GM12878 (cell line): ENCODE data around the gene ARMC9.

Experiments
- CEBPB ChIP-seq, 2 experiments: fragments of 150-350 bp in 1 of 2; IDR thresholded peaks; 2 replicates each; pipeline ENCODE4 v1.6.1; 2012 to 2014; ENCODE audit warnings: low read depth in 2 of 2, low read length in 2 of 2, borderline replicate concordance in 1 of 2, inconsistent platforms in 1 of 2
- TF ChIP-seq, protein P1 (sequence below): IDR thresholded peaks from 2 replicates; pipeline ENCODE4 v1.6.1; 2012; ENCODE audit warnings: low read depth, low read length, improper control_type of control experiment

DNA sequence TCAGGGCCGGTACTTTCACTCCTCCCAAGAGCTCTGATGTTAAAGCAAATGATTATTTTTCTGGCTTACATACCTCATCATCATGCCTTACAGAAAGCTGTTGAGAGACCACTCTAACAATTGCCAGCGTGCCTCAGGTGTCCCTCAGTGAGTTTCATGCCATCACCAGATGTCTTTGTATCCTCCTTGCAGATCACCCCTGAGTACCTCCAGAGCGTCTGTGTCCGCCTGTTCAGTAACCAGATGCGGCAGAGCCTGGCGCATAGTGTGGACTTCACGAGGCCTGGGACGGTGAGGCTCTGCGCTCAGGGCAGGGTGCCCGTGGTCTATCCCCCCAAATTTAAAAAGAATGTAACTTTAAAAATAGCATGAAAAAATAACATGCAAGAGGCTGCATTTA is 41.3 kb downstream of the ARMC9 start:
- TF ChIP-seq CEBPB (IDR thresholded peaks at IDR 0.05; ENCODE audit: borderline replicate concordance in 1 of 2, low read depth in 2 of 2, low read length in 2 of 2), result no peak
- TF ChIP-seq, protein P1, sequence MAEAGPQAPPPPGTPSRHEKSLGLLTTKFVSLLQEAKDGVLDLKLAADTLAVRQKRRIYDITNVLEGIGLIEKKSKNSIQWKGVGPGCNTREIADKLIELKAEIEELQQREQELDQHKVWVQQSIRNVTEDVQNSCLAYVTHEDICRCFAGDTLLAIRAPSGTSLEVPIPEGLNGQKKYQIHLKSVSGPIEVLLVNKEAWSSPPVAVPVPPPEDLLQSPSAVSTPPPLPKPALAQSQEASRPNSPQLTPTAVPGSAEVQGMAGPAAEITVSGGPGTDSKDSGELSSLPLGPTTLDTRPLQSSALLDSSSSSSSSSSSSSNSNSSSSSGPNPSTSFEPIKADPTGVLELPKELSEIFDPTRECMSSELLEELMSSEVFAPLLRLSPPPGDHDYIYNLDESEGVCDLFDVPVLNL, result no peak
